GM12864 (cell line): ENCODE measurements around the gene GREB1L.

Experiments used
- DNase-seq: peaks from one replicate; pipeline ENCODE4 v3.0.0-alpha.2; 2011; ENCODE audit warnings: low read depth
- H3K4me3 ChIP-seq: 2 replicates; pipeline ENCODE4 v1.5.1; 2011; ENCODE audit warnings: mild to moderate bottlenecking, low read depth, low read length, control low read depth
- CTCF ChIP-seq: IDR thresholded peaks from 2 replicates; pipeline ENCODE4 v1.5.1; 2011; ENCODE audit warnings: low read depth, mild to moderate bottlenecking, moderate library complexity, low read length, control low read depth, inconsistent platforms; ENCODE audit errors: missing control alignments

GREB1L gene

DNA sequence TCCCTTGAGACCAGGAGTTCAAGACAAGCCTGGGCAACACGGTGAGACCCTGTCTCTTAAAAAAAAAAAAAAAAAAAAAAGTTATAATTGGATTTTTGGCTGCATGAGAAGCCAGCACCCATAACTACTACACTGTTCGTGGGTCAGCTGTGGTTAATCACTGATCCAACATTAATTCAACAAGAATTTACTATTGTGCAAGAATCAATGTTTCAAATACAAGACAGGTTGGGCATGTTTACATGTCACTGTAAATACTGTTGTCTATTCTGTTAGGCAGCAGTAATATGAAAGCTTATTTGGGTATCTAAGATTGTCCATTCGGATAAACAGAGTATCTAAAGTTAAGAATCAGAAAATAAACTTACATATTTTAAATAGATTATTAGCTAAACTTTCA, 296.2 kb downstream of the GREB1L start:
- H3K4me3 ChIP-seq: no peak overlapping the region
- no peak for DNase-seq
- no peak for TF ChIP-seq CTCF

GRCh38 chr18:21546423-21546822, 304.4 kb downstream of the GREB1L start:
- no peak for TF ChIP-seq CTCF
- H3K4me3 ChIP-seq: no peak overlapping the region
- DNase-seq: no peak

DNA sequence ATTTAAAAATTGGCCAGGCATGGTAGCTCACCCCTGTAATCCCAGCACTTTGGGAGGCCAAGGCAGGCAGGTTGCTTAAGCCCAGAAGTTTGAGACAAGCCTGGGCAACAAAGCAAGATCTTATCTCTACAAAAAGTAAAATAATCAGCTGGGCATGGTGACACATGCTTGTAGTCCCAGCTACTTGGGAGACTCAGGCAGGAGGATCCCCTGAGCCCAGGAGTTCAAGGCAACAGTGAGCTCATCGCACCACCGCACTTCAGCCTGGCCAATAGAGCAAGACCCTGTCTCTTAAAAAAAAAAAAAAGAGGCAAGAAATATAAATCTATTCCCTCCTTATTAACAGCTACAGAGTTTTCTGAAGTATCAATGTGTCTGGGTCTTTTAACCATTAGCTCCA, 306.6 kb downstream of the GREB1L start:
- TF ChIP-seq CTCF: no peak
- H3K4me3 ChIP-seq: no peak overlapping the region
- DNase-seq: no peak

DNA sequence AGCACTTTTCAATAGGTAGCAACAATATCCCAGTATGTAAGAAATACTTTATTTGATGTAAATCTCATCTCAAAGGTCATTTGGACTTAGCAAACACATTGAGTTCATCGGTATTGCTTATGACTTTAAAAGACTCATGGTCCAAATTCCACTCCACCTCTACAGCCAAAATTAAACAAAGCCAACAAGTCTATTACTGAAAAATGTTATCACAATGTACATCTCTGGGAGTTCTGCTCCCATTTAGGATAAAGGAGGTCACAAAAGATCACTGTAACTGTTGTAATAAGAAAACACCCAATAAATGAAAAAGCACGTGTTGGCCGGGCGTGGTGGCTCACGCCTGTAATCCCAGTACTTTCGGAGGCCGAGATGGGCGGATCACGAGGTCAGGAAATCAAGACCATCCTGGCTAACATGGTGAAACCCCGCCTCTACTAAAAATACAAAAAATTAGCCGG, 308.5 kb downstream of the GREB1L start:
- no peak for TF ChIP-seq CTCF
- no peak overlapping the region for H3K4me3 ChIP-seq
- DNase-seq: no peak

DNA sequence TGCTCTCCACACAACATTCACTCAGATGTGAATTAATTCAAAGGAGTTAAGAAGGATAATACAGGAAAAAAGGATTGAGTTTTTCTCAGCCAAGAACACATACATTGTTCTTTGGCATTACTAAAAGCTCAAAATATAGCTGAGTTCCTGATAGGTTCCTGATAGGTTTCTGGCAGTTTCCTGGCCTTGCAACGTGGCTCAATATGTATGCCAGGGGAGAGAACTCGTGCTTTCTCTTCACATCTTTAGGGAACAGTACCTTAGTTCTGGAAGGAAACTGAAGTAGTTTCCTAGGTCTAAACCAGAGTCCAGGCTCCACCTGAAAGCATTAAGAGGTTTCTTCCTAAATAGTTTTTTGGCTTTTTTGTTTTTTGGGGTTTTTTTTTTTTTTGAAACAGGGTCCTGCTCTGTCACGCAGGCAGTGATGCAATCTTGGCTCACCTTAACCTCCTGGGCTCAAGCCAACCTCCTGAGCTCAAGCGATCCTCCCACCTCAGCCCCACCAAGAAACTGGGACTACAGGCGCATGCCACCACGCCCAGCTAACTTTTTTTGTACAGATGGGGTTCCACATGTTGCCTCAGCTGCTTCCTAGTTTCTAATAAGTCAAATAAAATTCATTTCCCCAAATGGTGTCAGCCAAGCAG, 315.7 kb downstream of the GREB1L start:
- H3K4me3 ChIP-seq: no peak overlapping the region
- DNase-seq: no peak
- TF ChIP-seq CTCF: no peak

DNA sequence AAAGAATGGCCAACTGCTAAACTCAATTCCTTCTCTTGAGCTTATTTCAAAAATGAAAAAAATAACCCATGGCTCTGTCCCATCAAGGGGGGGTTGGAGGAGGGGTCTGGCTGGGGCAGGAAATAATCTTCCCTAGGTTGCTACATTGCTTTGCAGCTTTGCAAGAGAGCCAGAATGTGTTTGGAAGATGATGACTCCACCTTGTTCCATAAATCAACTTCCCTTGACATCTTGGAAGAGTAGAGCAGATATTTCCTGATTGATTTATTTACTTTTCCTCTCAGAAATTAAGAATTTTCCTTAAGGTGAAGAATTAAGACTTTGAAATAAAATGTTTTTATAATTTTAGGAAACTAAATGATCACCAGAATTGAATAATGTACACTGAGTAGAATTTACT, 317.2 kb downstream of the GREB1L start:
- no peak overlapping the region for H3K4me3 ChIP-seq

More for the DNA sequence above, 317.2 kb downstream of the GREB1L start:
- DNase-seq: no peak
- no peak for TF ChIP-seq CTCF
